Central memory CD8-positive, alpha-beta T cell (primary cell): Measurements from ENCODE around the gene FRAS1.
"Not testable (repeated sequence)": the region's sequence is repeated elsewhere in the genome, so short reads cannot be mapped to it uniquely, and the experiment has no call there.

Experiments
- ATAC-seq: fragments of 150-1000 bp; cut with Tn5 transposase; replicated peaks from 2 replicates; pipeline ENCODE4 v1.10.0; 2022; ENCODE audit warnings: mild to moderate bottlenecking, moderate FRiP score, moderate number of reproducible peaks; ENCODE audit not compliant: poor library complexity, severe bottlenecking; ENCODE audit errors: extremely low read depth
- DNase-seq, 2 donors: peaks; one replicate each; pipeline ENCODE4 v3.0.0; 2021; ENCODE audit warnings: low spot score in 2 of 2
- H3K27ac Mint-ChIP-seq: one replicate; pipeline ENCODE4 v1.8.0; 2022; ENCODE audit warnings: low read depth, mild to moderate bottlenecking, moderate library complexity, mixed read lengths
- H3K27me3 Mint-ChIP-seq: one replicate; pipeline ENCODE4 v1.8.0; 2022; ENCODE audit warnings: mixed read lengths
- H3K36me3 Mint-ChIP-seq: one replicate; pipeline ENCODE4 v1.8.0; 2022; ENCODE audit warnings: mild to moderate bottlenecking, moderate library complexity, mixed read lengths; ENCODE audit not compliant: insufficient read depth
- H3K4me1 Mint-ChIP-seq: one replicate; pipeline ENCODE4 v1.8.0; 2022; ENCODE audit warnings: mixed read lengths
- H3K4me3 Mint-ChIP-seq: one replicate; pipeline ENCODE4 v1.8.0; 2022; ENCODE audit warnings: mild to moderate bottlenecking, moderate library complexity, mixed read lengths
- H3K9me3 Mint-ChIP-seq: one replicate; pipeline ENCODE4 v1.8.0; 2022; ENCODE audit warnings: mixed read lengths

FRAS1 gene

GRCh38 chr4:78454016-78454415 lies 396.9 kb downstream of the FRAS1 start:
- H3K36me3 Mint-ChIP-seq, result peaks cover 2% of the 10 kb centered on the region
- no peak overlapping the region for H3K27ac Mint-ChIP-seq
- no peaks in the 10 kb centered on the region for H3K4me1 Mint-ChIP-seq
- peaks cover 44% of the 10 kb centered on the region for H3K27me3 Mint-ChIP-seq
- no peak overlapping the region for H3K4me3 Mint-ChIP-seq
- H3K9me3 Mint-ChIP-seq, result no peaks in the 10 kb centered on the region
- DNase-seq, result no peak
- ATAC-seq, result no peak

- ATAC-seq, result no peak
- Mint-ChIP-seq H3K27me3 (peaks cover 50% of the 10 kb centered on the region), H3K4me1 (no peaks in the 10 kb centered on the region), H3K9me3 (no peaks in the 10 kb centered on the region), H3K36me3 (peaks cover 2% of the 10 kb centered on the region), H3K4me3 (no peak overlapping the region), H3K27ac (no peak overlapping the region)
- no peak for DNase-seq
Observed at GRCh38 chr4:78457751-78458150, 400.6 kb downstream of the FRAS1 start.

GRCh38 chr4:78459327-78459726 lies 402.2 kb downstream of the FRAS1 start:
- DNase-seq (no peak), ATAC-seq (no peak)
- no peaks in the 10 kb centered on the region for H3K4me1 Mint-ChIP-seq
- H3K9me3 Mint-ChIP-seq, result no peaks in the 10 kb centered on the region
- no peak overlapping the region for H3K27ac Mint-ChIP-seq
- peaks cover 2% of the 10 kb centered on the region for H3K36me3 Mint-ChIP-seq
- peaks cover 38% of the 10 kb centered on the region for H3K27me3 Mint-ChIP-seq
- no peak overlapping the region for H3K4me3 Mint-ChIP-seq

DNA sequence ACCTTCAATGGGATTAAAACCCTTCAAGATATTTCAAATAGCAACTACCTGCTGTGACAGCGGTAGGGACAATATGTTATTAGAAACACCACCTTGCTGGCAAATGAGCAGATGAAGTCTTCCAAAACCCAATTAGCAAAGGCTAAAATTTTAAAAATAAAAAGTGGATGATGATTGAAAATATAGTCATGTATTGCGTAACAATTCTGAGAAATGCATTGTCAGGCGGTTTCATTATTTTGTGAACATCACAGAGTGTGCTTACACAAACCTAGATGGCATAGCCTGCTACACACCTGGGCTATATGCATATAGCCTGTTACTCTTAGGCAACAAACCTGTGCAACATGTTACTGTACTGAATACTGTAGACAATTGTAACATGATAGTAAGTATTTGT lies 403.2 kb downstream of the FRAS1 start:
- Mint-ChIP-seq H3K27ac (no peak overlapping the region), H3K9me3 (no peaks in the 10 kb centered on the region), H3K4me3 (no peak overlapping the region), H3K27me3 (peaks cover 28% of the 10 kb centered on the region), H3K4me1 (no peaks in the 10 kb centered on the region), H3K36me3 (no peaks in the 10 kb centered on the region)
- no peak for ATAC-seq
- no peak for DNase-seq

GRCh38 chr4:78464265-78464664 lies 407.1 kb downstream of the FRAS1 start:
- Mint-ChIP-seq H3K9me3 (peaks cover 7% of the 10 kb centered on the region), H3K4me3 (no peak overlapping the region), H3K27ac (no peak overlapping the region), H3K36me3 (no peaks in the 10 kb centered on the region), H3K27me3 (peaks cover 3% of the 10 kb centered on the region), H3K4me1 (no peaks in the 10 kb centered on the region)
- ATAC-seq (no peak), DNase-seq (no peak)

DNA sequence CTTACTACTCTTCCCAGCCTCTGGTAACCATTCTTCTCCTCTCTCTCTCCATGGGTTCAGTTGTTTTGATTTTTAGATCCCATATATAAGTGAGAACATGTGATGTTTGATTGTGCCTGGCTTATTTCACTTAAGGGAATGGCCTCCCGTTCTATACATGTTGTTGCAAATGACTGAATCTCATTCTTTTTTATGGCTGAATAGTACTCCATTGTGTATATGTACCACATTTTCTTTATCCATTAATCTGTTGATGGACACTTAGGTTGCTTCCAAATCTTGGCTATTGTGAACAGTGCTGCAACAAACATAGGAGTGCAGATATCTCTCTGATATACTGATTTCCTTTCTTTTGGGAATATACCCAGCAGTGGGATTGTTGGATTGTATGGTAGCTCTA lies 410.1 kb downstream of the FRAS1 start:
- H3K9me3 Mint-ChIP-seq, result peaks cover 12% of the 10 kb centered on the region
- not testable (repeated sequence) for H3K4me1 Mint-ChIP-seq, ATAC-seq, H3K4me3 Mint-ChIP-seq, H3K27ac Mint-ChIP-seq, H3K36me3 Mint-ChIP-seq, H3K27me3 Mint-ChIP-seq, DNase-seq

- peaks cover 12% of the 10 kb centered on the region for H3K9me3 Mint-ChIP-seq
- no peaks in the 10 kb centered on the region for H3K36me3 Mint-ChIP-seq
- no peak overlapping the region for H3K4me3 Mint-ChIP-seq
Observed at GRCh38 chr4:78468272-78468671, 411.1 kb downstream of the FRAS1 start.

GRCh38 chr4:78476108-78476704 lies 419.1 kb downstream of the FRAS1 start:
- no peak for ATAC-seq
- Mint-ChIP-seq H3K4me1 (no peaks in the 10 kb centered on the region), H3K4me3 (no peak overlapping the region), H3K9me3 (no peaks in the 10 kb centered on the region), H3K36me3 (no peaks in the 10 kb centered on the region), H3K27me3 (peaks cover 6% of the 10 kb centered on the region), H3K27ac (no peak overlapping the region)
- no peak for DNase-seq

More at GRCh38 chr4:78468272-78468671, 411.1 kb downstream of the FRAS1 start:
- Mint-ChIP-seq H3K27ac (no peak overlapping the region), H3K4me1 (no peaks in the 10 kb centered on the region), H3K27me3 (peaks cover 6% of the 10 kb centered on the region)
- no peak for DNase-seq
- ATAC-seq, result no peak

DNA sequence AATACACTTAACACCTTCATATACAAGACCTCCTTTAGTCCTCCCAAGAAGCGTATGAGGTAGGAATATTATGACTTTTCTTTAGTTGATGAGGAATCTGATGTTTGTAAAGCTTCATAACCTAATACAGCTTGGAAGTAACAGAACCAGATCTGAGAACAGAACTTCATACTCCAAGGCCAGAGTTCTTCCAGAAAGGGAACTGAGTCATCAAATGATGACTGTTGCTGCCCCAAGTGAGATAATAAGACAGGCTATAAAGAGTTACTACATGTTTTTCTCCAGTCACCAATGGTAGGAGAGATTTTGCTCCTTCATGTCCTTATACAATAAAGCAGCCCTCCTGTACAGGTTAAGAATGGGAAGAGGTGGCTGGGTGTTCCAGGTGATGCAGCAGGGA lies 420.2 kb downstream of the FRAS1 start:
- ATAC-seq (no peak), DNase-seq (no peak)
- H3K27ac Mint-ChIP-seq, result no peak overlapping the region
- peaks cover 3% of the 10 kb centered on the region for H3K27me3 Mint-ChIP-seq
- H3K4me1 Mint-ChIP-seq, result no peaks in the 10 kb centered on the region
- H3K9me3 Mint-ChIP-seq, result no peaks in the 10 kb centered on the region
- H3K36me3 Mint-ChIP-seq, result no peaks in the 10 kb centered on the region
- no peak overlapping the region for H3K4me3 Mint-ChIP-seq

- ATAC-seq (no peak), DNase-seq (no peak)
- Mint-ChIP-seq H3K9me3 (no peaks in the 10 kb centered on the region), H3K27ac (no peak overlapping the region), H3K4me3 (no peak overlapping the region), H3K4me1 (no peaks in the 10 kb centered on the region), H3K27me3 (peaks cover 15% of the 10 kb centered on the region), H3K36me3 (no peaks in the 10 kb centered on the region)
Observed at GRCh38 chr4:78478523-78478922, 421.4 kb downstream of the FRAS1 start.

- no peak overlapping the region for H3K27ac Mint-ChIP-seq
Observed at GRCh38 chr4:78480286-78480685, 423.2 kb downstream of the FRAS1 start.

DNA sequence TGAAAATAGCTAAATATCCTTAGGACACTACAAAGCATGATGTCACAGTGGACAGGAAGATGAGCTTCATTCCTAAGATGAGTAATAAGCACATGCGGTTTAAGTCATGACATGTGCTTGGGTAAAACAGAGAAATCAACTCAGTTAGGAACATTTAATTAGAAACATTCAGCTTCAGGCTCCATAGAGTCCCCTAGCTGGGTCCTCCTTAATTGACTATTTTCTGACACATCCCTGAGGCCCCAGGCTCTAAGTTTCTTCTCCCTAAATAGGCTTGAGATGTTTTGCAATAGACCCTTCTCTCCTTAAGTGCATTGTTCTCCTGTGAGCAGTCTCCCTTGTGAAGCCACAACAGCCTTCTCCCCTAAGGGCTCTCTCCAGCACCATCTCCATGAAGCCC lies 424.1 kb downstream of the FRAS1 start:
- no peak for DNase-seq
- ATAC-seq, result no peak
- Mint-ChIP-seq H3K36me3 (no peaks in the 10 kb centered on the region), H3K27me3 (peaks cover 15% of the 10 kb centered on the region), H3K27ac (no peak overlapping the region), H3K4me3 (no peak overlapping the region), H3K4me1 (no peaks in the 10 kb centered on the region), H3K9me3 (no peaks in the 10 kb centered on the region)

More at GRCh38 chr4:78480286-78480685, 423.2 kb downstream of the FRAS1 start:
- Mint-ChIP-seq H3K9me3 (no peaks in the 10 kb centered on the region), H3K36me3 (no peaks in the 10 kb centered on the region), H3K4me1 (no peaks in the 10 kb centered on the region), H3K4me3 (no peak overlapping the region), H3K27me3 (peaks cover 15% of the 10 kb centered on the region)
- ATAC-seq (no peak), DNase-seq (no peak)

- H3K36me3 Mint-ChIP-seq, result no peaks in the 10 kb centered on the region
- H3K4me1 Mint-ChIP-seq, result no peaks in the 10 kb centered on the region
Observed at GRCh38 chr4:78482281-78482680, 425.2 kb downstream of the FRAS1 start.

More at GRCh38 chr4:78482281-78482680, 425.2 kb downstream of the FRAS1 start:
- no peak overlapping the region for H3K27ac Mint-ChIP-seq
- H3K9me3 Mint-ChIP-seq, result no peaks in the 10 kb centered on the region
- DNase-seq, result no peak
- no peak for ATAC-seq
- peaks cover 15% of the 10 kb centered on the region for H3K27me3 Mint-ChIP-seq
- no peak overlapping the region for H3K4me3 Mint-ChIP-seq
